H9 (cell line): ENCODE results near the gene MTMR3. TPM values are rescaled to one million over a fixed set of nuclear protein-coding genes. Genes with fewer than 3 reads are reported as not detected.
A peak's percentile ranks its signal among the peaks of the same experiment; 100 is the strongest.

Source experiments
- DNase-seq: peaks from one replicate; pipeline ENCODE4 v3.0.0-alpha.2; 2017
- H2AFZ ChIP-seq: one replicate; pipeline ENCODE4 v1.6.1; 2013; ENCODE audit warnings: mild to moderate bottlenecking, low read length, control low read depth, moderate library complexity
- H2AK5ac ChIP-seq: 2 replicates; pipeline ENCODE4 v1.6.1; 2013; ENCODE audit warnings: low read length, control low read depth, mixed read lengths; ENCODE audit not compliant: insufficient read length
- H2BK120ac ChIP-seq: one replicate; pipeline ENCODE4 v1.6.1; 2013; ENCODE audit warnings: low read depth, mild to moderate bottlenecking, low read length, control low read depth, inconsistent platforms; ENCODE audit not compliant: poor library complexity, severe bottlenecking
- H2BK12ac ChIP-seq: 2 replicates; pipeline ENCODE4 v1.6.1; 2013; ENCODE audit warnings: low read length, control low read depth, mixed read lengths, low read depth; ENCODE audit not compliant: insufficient read length
- H2BK15ac ChIP-seq: 2 replicates; pipeline ENCODE4 v1.6.1; 2013; ENCODE audit warnings: low read depth, low read length, control low read depth
- H2BK20ac ChIP-seq: one replicate; pipeline ENCODE4 v1.6.1; 2013; ENCODE audit warnings: low read depth, mild to moderate bottlenecking, low read length, control low read depth, inconsistent platforms; ENCODE audit not compliant: poor library complexity, severe bottlenecking
- H2BK5ac ChIP-seq: 2 replicates; pipeline ENCODE4 v1.6.1; 2013; ENCODE audit warnings: low read length, control low read depth, mixed read lengths; ENCODE audit not compliant: insufficient read length
- H3K14ac ChIP-seq: 2 replicates; pipeline ENCODE4 v1.6.1; 2013; ENCODE audit warnings: low read length, control low read depth; ENCODE audit not compliant: insufficient read depth
- H3K18ac ChIP-seq: 2 replicates; pipeline ENCODE4 v1.6.1; 2013; ENCODE audit warnings: low read depth, mild to moderate bottlenecking, mixed read lengths, low read length, control low read depth; ENCODE audit not compliant: insufficient read length
- H3K23ac ChIP-seq: 2 replicates; pipeline ENCODE4 v1.6.1; 2013; ENCODE audit warnings: low read length, control low read depth, mixed read lengths, low read depth; ENCODE audit not compliant: insufficient read length
- H3K23me2 ChIP-seq: 2 replicates; pipeline ENCODE4 v1.6.1; 2013; ENCODE audit warnings: low read depth, mild to moderate bottlenecking, mixed read lengths, low read length, control low read depth; ENCODE audit not compliant: insufficient read length, poor library complexity, severe bottlenecking
- H3K27ac ChIP-seq: 2 replicates; pipeline ENCODE4 v1.5.1; 2013; ENCODE audit warnings: low read length, control low read depth, mixed read lengths, low read depth; ENCODE audit not compliant: insufficient read length
- H3K27me3 ChIP-seq: 2 replicates; pipeline ENCODE4 v1.6.1; 2013; ENCODE audit warnings: low read length, control low read depth, inconsistent platforms; ENCODE audit not compliant: insufficient read depth
- H3K4ac ChIP-seq: 2 replicates; pipeline ENCODE4 v1.6.1; 2013; ENCODE audit warnings: low read depth, mild to moderate bottlenecking, control low read depth, inconsistent platforms, low read length, moderate library complexity
- H3K4me1 ChIP-seq: 2 replicates; pipeline ENCODE4 v1.6.1; 2013; ENCODE audit warnings: low read length, control low read depth, inconsistent platforms; ENCODE audit not compliant: insufficient read depth
- H3K4me2 ChIP-seq: 2 replicates; pipeline ENCODE4 v1.6.1; 2013; ENCODE audit warnings: low read length, control low read depth, mixed read lengths; ENCODE audit not compliant: insufficient read length, insufficient read depth
- H3K56ac ChIP-seq: 2 replicates; pipeline ENCODE4 v1.6.1; 2013; ENCODE audit warnings: low read depth, mild to moderate bottlenecking, mixed read lengths, low read length, control low read depth; ENCODE audit not compliant: insufficient read length
- H3K79me1 ChIP-seq: 2 replicates; pipeline ENCODE4 v1.6.1; 2013; ENCODE audit warnings: low read depth, mild to moderate bottlenecking, moderate library complexity, low read length, control low read depth, inconsistent platforms; ENCODE audit not compliant: insufficient read depth, poor library complexity, severe bottlenecking
- H3K79me2 ChIP-seq: 2 replicates; pipeline ENCODE4 v1.6.1; 2013; ENCODE audit warnings: low read length, control low read depth, inconsistent platforms; ENCODE audit not compliant: insufficient read depth
- H3K9ac ChIP-seq: 2 replicates; pipeline ENCODE4 v1.6.1; 2013; ENCODE audit warnings: low read length, control low read depth, mixed read lengths; ENCODE audit not compliant: insufficient read length; ENCODE audit errors: extremely low read depth
- H3K9me3 ChIP-seq: one replicate; pipeline ENCODE4 v1.6.1; 2013; ENCODE audit warnings: low read depth, low read length, inconsistent platforms; ENCODE audit not compliant: control insufficient read depth
- H3T11ph ChIP-seq: one replicate; pipeline ENCODE4 v1.6.1; 2013; ENCODE audit warnings: mild to moderate bottlenecking, low read length, control low read depth, inconsistent platforms
- H4K20me1 ChIP-seq: one replicate; pipeline ENCODE4 v1.6.1; 2013; ENCODE audit not compliant: control insufficient read depth, insufficient read length, insufficient read depth
- H4K5ac ChIP-seq: 2 replicates; pipeline ENCODE4 v1.6.1; 2013; ENCODE audit warnings: low read depth, mild to moderate bottlenecking, mixed read lengths, low read length, control low read depth; ENCODE audit not compliant: insufficient read length
- H4K8ac ChIP-seq: replicated peaks from 2 replicates; pipeline ENCODE4 v1.6.1; 2013; ENCODE audit warnings: low read length, control low read depth, mixed read lengths, low read depth; ENCODE audit not compliant: insufficient read length
- H4K91ac ChIP-seq: 2 replicates; pipeline ENCODE4 v1.6.1; 2013; ENCODE audit warnings: low read depth, mild to moderate bottlenecking, moderate library complexity, mixed read lengths, low read length, control low read depth; ENCODE audit not compliant: insufficient read length
- H3K27ac Mint-ChIP-seq, 3 experiments: 2 replicates in 2 of 3; 3 replicates in 1 of 3; pipeline ENCODE4 v1.8.0; 2020 to 2021; ENCODE audit warnings: mixed read lengths in 3 of 3, mild to moderate bottlenecking in 1 of 3, moderate library complexity in 1 of 3
- H3K27me3 Mint-ChIP-seq: 2 replicates; pipeline ENCODE4 v1.8.0; 2021; ENCODE audit warnings: low read depth, mild to moderate bottlenecking, moderate library complexity, mixed read lengths
- H3K36me3 Mint-ChIP-seq, 3 experiments: 2 replicates in 2 of 3; 3 replicates in 1 of 3; pipeline ENCODE4 v1.8.0; 2020 to 2021; ENCODE audit warnings: low read depth in 3 of 3, mixed read lengths in 3 of 3; ENCODE audit not compliant: insufficient read depth in 1 of 3
- H3K4me1 Mint-ChIP-seq, 2 experiments: 2 replicates each; pipeline ENCODE4 v1.8.0; 2020; ENCODE audit warnings: mixed read lengths in 2 of 2
- H3K4me3 Mint-ChIP-seq, 2 experiments: 2 replicates in 1 of 2; 3 replicates in 1 of 2; pipeline ENCODE4 v1.8.0; 2020 to 2021; ENCODE audit warnings: mild to moderate bottlenecking in 2 of 2, mixed read lengths in 2 of 2, moderate library complexity in 1 of 2
- H3K9me3 Mint-ChIP-seq, 2 experiments: 2 replicates in 1 of 2; 3 replicates in 1 of 2; pipeline ENCODE4 v1.8.0; 2020; ENCODE audit warnings: mild to moderate bottlenecking in 2 of 2, mixed read lengths in 2 of 2, moderate library complexity in 1 of 2
- WGBS: extraction: QIAGEN DNeasy Blood & Tissue Kit; methylation state at CpG from one replicate; pipeline ENCODE4 v1.1.7; 2013; ENCODE audit warnings: missing lambda C conversion rate, low lambda C conversion rate, mixed read lengths; ENCODE audit not compliant: insufficient read length; ENCODE audit errors: extremely low coverage; 5-methylcytosine and 5-hydroxymethylcytosine counted together
- total RNA-seq: library from RNA; stranded (reverse); gene quantifications from 2 replicates; pipeline ENCODE4 v1.2.1, GENCODE V29; 2021
- TF ChIP-seq, protein P1 (sequence below): fragments of 200-600 bp; sonication (generic); conservative IDR thresholded peaks from 3 replicates; pipeline ENCODE4 v1.8.0; 2021; ENCODE audit warnings: antibody characterized with exemption, mild to moderate bottlenecking

MTMR3 gene
- total RNA-seq, 1 experiment from 2014 or later: 19.8 TPM

DNA sequence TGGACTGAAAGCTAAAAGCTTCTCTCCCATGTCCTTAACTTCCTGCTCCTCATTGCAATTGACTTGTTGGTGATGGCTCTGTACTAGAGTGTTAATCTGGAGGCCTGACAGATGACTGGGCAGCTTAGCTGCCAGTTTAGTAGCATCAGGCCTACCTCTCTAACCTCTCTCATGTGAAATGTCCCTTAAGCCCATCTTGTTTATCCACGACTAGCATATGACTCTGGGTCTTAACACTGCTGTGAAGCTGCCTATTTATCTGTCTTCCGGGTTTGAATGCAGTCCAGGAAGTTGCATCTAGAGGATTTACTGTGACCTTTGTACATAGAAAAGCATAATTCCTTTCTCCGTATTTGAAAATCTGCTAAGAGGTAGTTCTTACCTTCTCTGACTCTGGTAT is 112.0 kb downstream of the MTMR3 start:
- H3K27me3 ChIP-seq: no peaks in the 10 kb centered on the region
- no peak overlapping the region for H3K4me2 ChIP-seq
- H2AK5ac ChIP-seq: no peak overlapping the region
- H3K9me3 ChIP-seq: no peaks in the 10 kb centered on the region
- no CpG with 5 or more reads among the region's 3 CpGs for WGBS
- peaks cover 3% of the 10 kb centered on the region for H4K20me1 ChIP-seq
- no peak overlapping the region for H4K91ac ChIP-seq
- H3K4me1 ChIP-seq: peaks cover 2% of the 10 kb centered on the region; the same call in 1 of the 2 replicates
- no peaks in the 10 kb centered on the region for H3K23me2 ChIP-seq
- no peaks in the 10 kb centered on the region for H3K79me2 ChIP-seq
- H3K56ac ChIP-seq: no peak overlapping the region
- Mint-ChIP-seq H3K36me3 (peaks cover 2 to 24% (median 16%) of the 10 kb centered on the region in 3 experiments; a peak in 6 of 7 replicates), H3K27ac (peak overlapping the region in 2 of 3 experiments; percentile 54 to 63; a peak in 4 of 7 replicates), H3K4me1 (peaks cover 27 to 37% of the 10 kb centered on the region in 2 experiments), H3K4me3 (no peak overlapping the region), H3K9me3 (no peaks in the 10 kb centered on the region), H3K27me3 (no peaks in the 10 kb centered on the region)
- no peak overlapping the region for H4K8ac ChIP-seq
- no peak overlapping the region for H2BK120ac ChIP-seq
- H3K27ac ChIP-seq: no peak overlapping the region
- no peak overlapping the region for H2AFZ ChIP-seq
- H2BK15ac ChIP-seq: no peak overlapping the region
- H3K79me1 ChIP-seq: no peaks in the 10 kb centered on the region
- DNase-seq: no peak
- no peak overlapping the region for H3K4ac ChIP-seq
- no peak overlapping the region for H3K23ac ChIP-seq
- TF ChIP-seq, protein P1, sequence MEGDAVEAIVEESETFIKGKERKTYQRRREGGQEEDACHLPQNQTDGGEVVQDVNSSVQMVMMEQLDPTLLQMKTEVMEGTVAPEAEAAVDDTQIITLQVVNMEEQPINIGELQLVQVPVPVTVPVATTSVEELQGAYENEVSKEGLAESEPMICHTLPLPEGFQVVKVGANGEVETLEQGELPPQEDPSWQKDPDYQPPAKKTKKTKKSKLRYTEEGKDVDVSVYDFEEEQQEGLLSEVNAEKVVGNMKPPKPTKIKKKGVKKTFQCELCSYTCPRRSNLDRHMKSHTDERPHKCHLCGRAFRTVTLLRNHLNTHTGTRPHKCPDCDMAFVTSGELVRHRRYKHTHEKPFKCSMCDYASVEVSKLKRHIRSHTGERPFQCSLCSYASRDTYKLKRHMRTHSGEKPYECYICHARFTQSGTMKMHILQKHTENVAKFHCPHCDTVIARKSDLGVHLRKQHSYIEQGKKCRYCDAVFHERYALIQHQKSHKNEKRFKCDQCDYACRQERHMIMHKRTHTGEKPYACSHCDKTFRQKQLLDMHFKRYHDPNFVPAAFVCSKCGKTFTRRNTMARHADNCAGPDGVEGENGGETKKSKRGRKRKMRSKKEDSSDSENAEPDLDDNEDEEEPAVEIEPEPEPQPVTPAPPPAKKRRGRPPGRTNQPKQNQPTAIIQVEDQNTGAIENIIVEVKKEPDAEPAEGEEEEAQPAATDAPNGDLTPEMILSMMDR: no peak
- H3K9ac ChIP-seq: no peak overlapping the region
- H2BK5ac ChIP-seq: no peak overlapping the region
- no peak overlapping the region for H3K18ac ChIP-seq
- H3K14ac ChIP-seq: no peak overlapping the region
- no peak overlapping the region for H4K5ac ChIP-seq
- H2BK12ac ChIP-seq: no peak overlapping the region
- no peak overlapping the region for H2BK20ac ChIP-seq
- H3T11ph ChIP-seq: no peak overlapping the region
